Thymus (tissue), 11 donors: Measurements from ENCODE around the gene ADAMTS2. TPM values are rescaled to one million over a fixed set of nuclear protein-coding genes. Genes with fewer than 3 reads are reported as not detected.

Experiments
- DNase-seq, 9 donors: peaks; one replicate each; pipeline ENCODE4 v3.0.0-alpha.2; 2013; ENCODE audit warnings: low spot score in 9 of 9, low read depth in 6 of 9, missing footprints in 1 of 9
- H3K27ac ChIP-seq, 2 donors: one replicate each; pipeline ENCODE4 v1.5.1; 2013; ENCODE audit warnings: control low read depth in 1 of 2, low read depth in 1 of 2, low read length in 1 of 2, mild to moderate bottlenecking in 1 of 2, moderate library complexity in 1 of 2
- H3K27me3 ChIP-seq, 2 donors: one replicate each; pipeline ENCODE4 v1.5.1; 2013; ENCODE audit warnings: low read length in 1 of 2; ENCODE audit not compliant: control insufficient read depth in 2 of 2, insufficient read depth in 1 of 2
- H3K36me3 ChIP-seq, 2 donors: one replicate each; pipeline ENCODE4 v1.5.1; 2013; ENCODE audit warnings: low read length in 1 of 2, mild to moderate bottlenecking in 1 of 2, moderate library complexity in 1 of 2; ENCODE audit not compliant: control insufficient read depth in 2 of 2, insufficient read depth in 2 of 2
- H3K4me1 ChIP-seq, 2 donors: one replicate each; pipeline ENCODE4 v1.5.1; 2013; ENCODE audit warnings: low read length in 2 of 2; ENCODE audit not compliant: control insufficient read depth in 2 of 2, insufficient read depth in 2 of 2
- H3K4me3 ChIP-seq, 2 donors: one replicate each; pipeline ENCODE4 v1.5.1; 2013; ENCODE audit warnings: low read length in 2 of 2, control low read depth in 1 of 2, mild to moderate bottlenecking in 1 of 2
- H3K9me3 ChIP-seq, 2 donors: one replicate each; pipeline ENCODE4 v1.5.1; 2013; ENCODE audit warnings: low read length in 1 of 2, mild to moderate bottlenecking in 1 of 2; ENCODE audit not compliant: control insufficient read depth in 2 of 2, insufficient read depth in 1 of 2
- WGBS: extraction: QIAGEN DNeasy Blood & Tissue Kit; methylation state at CpG from one replicate; pipeline ENCODE4 v1.1.7; 2013; 5-methylcytosine and 5-hydroxymethylcytosine counted together
- polyA plus RNA-seq: library from polyadenylated mRNA; stranded (reverse); fragments of 200-250 nt; gene quantifications from one replicate; pipeline ENCODE4 v1.2.3, GENCODE V29; 2013
- total RNA-seq: library from RNA; stranded (reverse); fragments of 120-200 nt; gene quantifications from one replicate; pipeline ENCODE4 v1.2.4, GENCODE V29; 2013
- donor health status: healthy.

ADAMTS2 gene
- total and polyA plus RNA-seq, 2 donors, result 1.3 to 1.4 TPM

GRCh38 chr5:179180061-179180610 lies 165.1 kb downstream of the ADAMTS2 start:
- no peak overlapping the region for H3K27ac ChIP-seq
- no peak for DNase-seq
- H3K27me3 ChIP-seq, result peaks cover 0 to 11% of the 10 kb centered on the region in 2 donors
- no peak overlapping the region for H3K4me3 ChIP-seq
- H3K4me1 ChIP-seq, result peaks cover 13 to 22% of the 10 kb centered on the region in 2 donors
- peaks cover 0 to 3% of the 10 kb centered on the region in 2 donors for H3K9me3 ChIP-seq
- H3K36me3 ChIP-seq, result no peaks in the 10 kb centered on the region
- WGBS, result 74% methylated on average over 16 of the region's 16 CpGs

GRCh38 chr5:179177711-179178575 lies 167.3 kb downstream of the ADAMTS2 start:
- peaks cover 0 to 9% of the 10 kb centered on the region in 2 donors for H3K27me3 ChIP-seq
- no peak for DNase-seq
- 97% methylated on average over 10 of the region's 10 CpGs for WGBS

GRCh38 chr5:179176571-179177230 lies 168.6 kb downstream of the ADAMTS2 start:
- no peak overlapping the region for H3K4me3 ChIP-seq
- 94% methylated on average over 13 of the region's 13 CpGs for WGBS
- no peak for DNase-seq

More at GRCh38 chr5:179177711-179178575, 167.3 kb downstream of the ADAMTS2 start:
- Histone ChIP-seq H3K27ac (no peak overlapping the region), H3K36me3 (no peaks in the 10 kb centered on the region), H3K4me3 (no peak overlapping the region), H3K9me3 (peaks cover 0 to 3% of the 10 kb centered on the region in 2 donors), H3K4me1 (peaks cover 13 to 18% of the 10 kb centered on the region in 2 donors)

GRCh38 chr5:179176166-179176565 lies 169.1 kb downstream of the ADAMTS2 start:
- 95% methylated on average over 7 of the region's 7 CpGs for WGBS
- DNase-seq, result no peak

More at GRCh38 chr5:179176571-179177230, 168.6 kb downstream of the ADAMTS2 start:
- Histone ChIP-seq H3K9me3 (no peaks in the 10 kb centered on the region), H3K27me3 (peaks cover 0 to 9% of the 10 kb centered on the region in 2 donors), H3K4me1 (peaks cover under 1 to 6% of the 10 kb centered on the region in 2 donors), H3K27ac (no peak overlapping the region), H3K36me3 (no peaks in the 10 kb centered on the region)

GRCh38 chr5:179171816-179172745 lies 173.2 kb downstream of the ADAMTS2 start:
- peaks cover 0 to 7% of the 10 kb centered on the region in 2 donors for H3K9me3 ChIP-seq
- no peaks in the 10 kb centered on the region for H3K36me3 ChIP-seq
- WGBS, result 92% methylated on average over 20 of the region's 20 CpGs
- H3K4me1 ChIP-seq, result no peaks in the 10 kb centered on the region
- peaks cover 0 to 16% of the 10 kb centered on the region in 2 donors for H3K27me3 ChIP-seq
- no peak overlapping the region for H3K27ac ChIP-seq
- no peak for DNase-seq
- H3K4me3 ChIP-seq, result no peak overlapping the region

More at GRCh38 chr5:179176166-179176565, 169.1 kb downstream of the ADAMTS2 start:
- Histone ChIP-seq H3K9me3 (no peaks in the 10 kb centered on the region), H3K27ac (no peak overlapping the region), H3K27me3 (peaks cover 0 to 9% of the 10 kb centered on the region in 2 donors), H3K36me3 (no peaks in the 10 kb centered on the region), H3K4me3 (no peak overlapping the region), H3K4me1 (peaks cover 0 to under 1% of the 10 kb centered on the region in 2 donors)

- H3K27ac ChIP-seq, result no peak overlapping the region
- H3K4me1 ChIP-seq, result no peaks in the 10 kb centered on the region
- 93% methylated on average over 12 of the region's 12 CpGs for WGBS
- no peak for DNase-seq
- H3K9me3 ChIP-seq, result peaks cover 0 to 7% of the 10 kb centered on the region in 2 donors
- peaks cover 0 to 23% of the 10 kb centered on the region in 2 donors for H3K27me3 ChIP-seq
- no peak overlapping the region for H3K4me3 ChIP-seq
- no peaks in the 10 kb centered on the region for H3K36me3 ChIP-seq
Measured at GRCh38 chr5:179171251-179171815, 173.9 kb downstream of the ADAMTS2 start.

- H3K9me3 ChIP-seq, result peaks cover 0 to 7% of the 10 kb centered on the region in 2 donors
- no peak overlapping the region for H3K4me3 ChIP-seq
- no peak overlapping the region for H3K27ac ChIP-seq
- WGBS, result 94% methylated on average over 6 of the region's 6 CpGs
- DNase-seq, result no peak
- H3K27me3 ChIP-seq, result peaks cover 0 to 27% of the 10 kb centered on the region in 2 donors
- H3K4me1 ChIP-seq, result no peaks in the 10 kb centered on the region
- H3K36me3 ChIP-seq, result no peaks in the 10 kb centered on the region
Measured at GRCh38 chr5:179170606-179171005, 174.7 kb downstream of the ADAMTS2 start.

- H3K9me3 ChIP-seq, result peaks cover 0 to 7% of the 10 kb centered on the region in 2 donors
- no peak overlapping the region for H3K27ac ChIP-seq
- 95% methylated on average over 1 of the region's 1 CpG for WGBS
- H3K36me3 ChIP-seq, result no peaks in the 10 kb centered on the region
- no peak for DNase-seq
- no peaks in the 10 kb centered on the region for H3K4me1 ChIP-seq
- peaks cover 0 to 30% of the 10 kb centered on the region in 2 donors for H3K27me3 ChIP-seq
- no peak overlapping the region for H3K4me3 ChIP-seq
Measured at GRCh38 chr5:179169836-179170235, 175.4 kb downstream of the ADAMTS2 start.
